ENCODE data around the gene SRBD1. TPM values are rescaled to one million over a fixed set of nuclear protein-coding genes. Genes with fewer than 3 reads are reported as not detected.
A peak's percentile ranks its signal among the peaks of the same experiment; 100 is the strongest.

SRBD1 gene
- total RNA-seq, 1 donor from 2014 or later = 9.1 TPM

DNA sequence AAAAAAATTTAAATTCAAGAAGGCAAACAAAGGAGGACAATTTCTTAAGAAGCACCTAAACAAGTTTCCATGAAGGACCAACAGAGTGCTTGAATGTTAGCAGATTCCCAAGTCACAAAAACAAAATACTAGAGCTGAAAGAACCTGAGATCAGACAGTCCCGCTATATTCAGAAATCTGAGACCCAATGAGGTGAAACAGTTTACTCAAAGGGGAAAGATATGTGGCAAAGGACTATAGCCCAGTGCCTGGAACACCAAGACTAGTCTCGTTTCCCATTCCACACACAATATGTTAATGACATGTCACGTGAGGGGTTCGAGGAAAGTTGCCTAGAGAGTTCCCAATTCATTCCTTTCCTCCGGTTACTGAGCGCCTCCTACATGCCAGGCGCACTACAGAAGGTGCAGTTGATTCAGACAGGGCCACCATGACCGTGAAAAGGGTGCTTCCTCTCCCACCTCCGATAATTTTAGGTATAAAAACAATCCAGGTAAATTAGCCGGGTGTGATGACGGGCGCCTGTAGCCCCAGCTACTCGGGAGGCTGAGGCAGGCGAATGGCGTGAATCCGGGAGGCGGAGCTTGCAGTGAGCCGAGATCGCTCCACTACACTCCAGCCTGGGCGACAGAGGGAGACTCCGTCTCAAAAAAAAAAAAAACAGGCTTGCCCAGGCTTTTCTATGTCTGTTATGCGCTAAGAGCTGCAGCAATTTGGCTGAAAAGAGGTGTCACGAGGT lies 617 bp downstream of the SRBD1 start:
- peak overlapping the region; percentile 54 to 84 for H3K4me3 ChIP-seq
- H3K27me3 ChIP-seq = no peaks in the 10 kb centered on the region
- no peaks in the 10 kb centered on the region for H3K9me3 ChIP-seq
- no peaks in the 10 kb centered on the region for H3K36me3 ChIP-seq
- H3K27ac ChIP-seq = peak overlapping the region; percentile 93
- intact Hi-C loops (cut with DNase I) = no loop called here
- TF ChIP-seq POLR2AphosphoS5 (IDR thresholded peaks at IDR 0.05; ENCODE audit: insufficient read depth in 1 of 2, low read depth in 1 of 2) = no peak
- TF ChIP-seq, protein P1, sequence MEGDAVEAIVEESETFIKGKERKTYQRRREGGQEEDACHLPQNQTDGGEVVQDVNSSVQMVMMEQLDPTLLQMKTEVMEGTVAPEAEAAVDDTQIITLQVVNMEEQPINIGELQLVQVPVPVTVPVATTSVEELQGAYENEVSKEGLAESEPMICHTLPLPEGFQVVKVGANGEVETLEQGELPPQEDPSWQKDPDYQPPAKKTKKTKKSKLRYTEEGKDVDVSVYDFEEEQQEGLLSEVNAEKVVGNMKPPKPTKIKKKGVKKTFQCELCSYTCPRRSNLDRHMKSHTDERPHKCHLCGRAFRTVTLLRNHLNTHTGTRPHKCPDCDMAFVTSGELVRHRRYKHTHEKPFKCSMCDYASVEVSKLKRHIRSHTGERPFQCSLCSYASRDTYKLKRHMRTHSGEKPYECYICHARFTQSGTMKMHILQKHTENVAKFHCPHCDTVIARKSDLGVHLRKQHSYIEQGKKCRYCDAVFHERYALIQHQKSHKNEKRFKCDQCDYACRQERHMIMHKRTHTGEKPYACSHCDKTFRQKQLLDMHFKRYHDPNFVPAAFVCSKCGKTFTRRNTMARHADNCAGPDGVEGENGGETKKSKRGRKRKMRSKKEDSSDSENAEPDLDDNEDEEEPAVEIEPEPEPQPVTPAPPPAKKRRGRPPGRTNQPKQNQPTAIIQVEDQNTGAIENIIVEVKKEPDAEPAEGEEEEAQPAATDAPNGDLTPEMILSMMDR (IDR thresholded peaks at IDR 0.05) = no peak
- TF ChIP-seq POLR2A (IDR thresholded peaks at IDR 0.05) = no peak
- DNase-seq (ENCODE audit: extremely low spot score in 2 of 2) = no peak
- H3K4me1 ChIP-seq = peaks cover 15% of the 10 kb centered on the region

DNA sequence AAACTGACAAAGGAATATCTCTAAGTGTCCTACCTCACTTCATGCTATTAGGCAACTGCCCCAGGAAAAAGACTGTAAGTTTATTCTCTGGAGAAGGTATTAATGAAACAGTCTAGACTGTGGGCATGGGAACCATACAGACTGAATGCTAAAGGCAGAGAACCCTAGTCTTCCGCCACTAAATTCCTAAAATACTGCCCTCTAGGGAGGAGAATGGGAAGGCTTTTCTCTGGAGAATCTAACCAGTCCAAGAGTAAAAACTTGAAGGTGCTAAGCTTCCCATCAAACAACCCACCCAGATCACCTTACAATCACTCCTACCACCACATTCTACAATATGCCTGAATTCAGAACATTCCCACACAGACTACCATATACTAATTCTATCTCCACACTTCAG lies 3.4 kb downstream of the SRBD1 start:
- Histone ChIP-seq H3K27me3 (no peaks in the 10 kb centered on the region), H3K27ac (no peak overlapping the region), H3K9me3 (no peaks in the 10 kb centered on the region), H3K4me3 (no peak overlapping the region), H3K36me3 (peaks cover 0 to 18% of the 10 kb centered on the region in 2 donors), H3K4me1 (peaks cover 15% of the 10 kb centered on the region)
- intact Hi-C loops (cut with DNase I) = no loop called here
- DNase-seq (ENCODE audit: extremely low spot score in 2 of 2) = no peak
- TF ChIP-seq POLR2AphosphoS5 (IDR thresholded peaks at IDR 0.05; ENCODE audit: insufficient read depth in 1 of 2, low read depth in 1 of 2) (no peak), POLR2A (IDR thresholded peaks at IDR 0.05) (no peak)
- TF ChIP-seq, protein P1 (IDR thresholded peaks at IDR 0.05) = no peak

DNA sequence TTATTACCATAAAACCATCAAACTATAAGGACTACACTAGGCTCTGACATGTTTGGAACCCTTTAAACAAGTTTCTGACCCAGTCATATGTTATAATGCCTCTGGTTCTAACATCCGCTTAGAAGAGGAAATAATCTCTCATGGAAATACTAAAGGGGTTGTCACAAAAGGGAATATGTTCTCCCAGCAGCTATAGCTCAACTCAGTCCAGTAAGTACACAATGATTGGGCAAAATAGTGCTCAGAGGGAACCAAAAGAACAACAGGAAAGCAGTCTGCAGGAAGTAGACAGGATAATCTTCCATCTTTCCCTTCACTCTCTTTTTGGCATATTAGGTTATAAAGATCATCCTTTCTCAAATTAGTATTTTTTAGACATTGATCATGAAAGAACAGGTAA lies 4.3 kb downstream of the SRBD1 start:
- Histone ChIP-seq H3K27ac (no peak overlapping the region), H3K4me3 (no peak overlapping the region), H3K36me3 (peaks cover 0 to 19% of the 10 kb centered on the region in 2 donors), H3K4me1 (peaks cover 15% of the 10 kb centered on the region), H3K27me3 (no peaks in the 10 kb centered on the region), H3K9me3 (no peaks in the 10 kb centered on the region)
- intact Hi-C loops (cut with DNase I) = no loop called here
- TF ChIP-seq, protein P1 (IDR thresholded peaks at IDR 0.05) = no peak
- TF ChIP-seq POLR2A (IDR thresholded peaks at IDR 0.05) (no peak), POLR2AphosphoS5 (IDR thresholded peaks at IDR 0.05; ENCODE audit: insufficient read depth in 1 of 2, low read depth in 1 of 2) (no peak)
- no peak for DNase-seq (ENCODE audit: extremely low spot score in 2 of 2)

DNA sequence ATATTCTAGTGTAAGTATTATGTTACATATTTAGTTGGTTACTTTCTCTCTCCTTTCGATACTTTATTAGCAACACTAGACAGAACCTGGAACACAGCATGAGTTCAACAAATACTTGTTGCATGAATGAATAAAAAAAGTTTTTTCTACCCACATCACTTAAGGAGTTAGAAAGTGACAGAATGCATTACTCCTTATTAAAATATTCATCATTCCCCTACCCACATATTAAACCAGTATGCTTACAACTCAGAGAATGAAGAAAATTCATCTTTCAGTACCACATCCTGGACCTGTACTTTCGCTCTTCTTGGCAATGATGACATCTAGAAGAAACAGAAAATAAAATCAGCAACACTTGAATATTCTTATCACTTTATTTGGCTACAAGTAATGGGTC lies 6.0 kb downstream of the SRBD1 start:
- peaks cover 0 to 34% of the 10 kb centered on the region in 2 donors for H3K36me3 ChIP-seq
- H3K27ac ChIP-seq = no peak overlapping the region
- intact Hi-C loops (cut with DNase I) = no loop called here

More for the DNA sequence above, 6.0 kb downstream of the SRBD1 start:
- no peak for DNase-seq (ENCODE audit: extremely low spot score in 2 of 2)
- Histone ChIP-seq H3K9me3 (no peaks in the 10 kb centered on the region), H3K4me3 (no peak overlapping the region), H3K4me1 (peaks cover 11% of the 10 kb centered on the region), H3K27me3 (no peaks in the 10 kb centered on the region)
- no peak for TF ChIP-seq POLR2AphosphoS5 (IDR thresholded peaks at IDR 0.05; ENCODE audit: insufficient read depth in 1 of 2, low read depth in 1 of 2)
- TF ChIP-seq, protein P1 (IDR thresholded peaks at IDR 0.05) = no peak
- TF ChIP-seq POLR2A (IDR thresholded peaks at IDR 0.05) = no peak
